H1 (cell line): ENCODE data around the gene MMP8. TPM values are rescaled to one million over a fixed set of nuclear protein-coding genes. Genes with fewer than 3 reads are reported as not detected.

ENCODE experiments used
- SIN3A ChIP-seq, 2 experiments: IDR thresholded peaks in 1 of 2; conservative IDR thresholded peaks in 1 of 2; 2 replicates each; pipeline ENCODE4 v1.6.1; 2011 to 2012; ENCODE audit warnings: low read length in 2 of 2, improper control_type of control experiment in 1 of 2, low read depth in 1 of 2, mild to moderate bottlenecking in 1 of 2
- polyA plus RNA-seq, 7 experiments: library from polyadenylated mRNA; depleted of rRNA in 3 of 7; stranded (reverse) in 5 of 7; unstranded in 2 of 7; fragments of >200 nt in 5 of 7; fragments of 200-250 nt in 2 of 7; gene quantifications; 1 replicate in 5 of 7; 2 replicates in 1 of 7; 4 replicates in 1 of 7; pipeline versions ENCODE4 v1.2.1 to v1.2.3, GENCODE V29; 2011 to 2013; ENCODE audit warnings: missing spikeins in 2 of 7, mixed read lengths in 2 of 7
- total RNA-seq: library from RNA; stranded (reverse); fragmentation: NEBNext Ultra II Directional; extraction: Animal tissue kit (Norgen Biotek cat#: 25700); gene quantifications from 2 replicates; pipeline ENCODE4 v1.2.1, GENCODE V29; 2021

The MMP8 gene
- total and polyA plus RNA-seq, 2 of the 8 experiments (the other 6 are each of a cell fraction or from before 2014, with no cell fraction given), result not detected

- no peak for TF ChIP-seq SIN3A (conservative IDR thresholded peaks at IDR 0.05 in 1 of 2, IDR thresholded peaks at IDR 0.05 in 1 of 2; ENCODE audit: low read depth in 1 of 2, low read length in 2 of 2)
Measured at GRCh38 chr11:102767800-102768199, 43.0 kb upstream of the MMP8 start (continued).
